A549 (cell line): ENCODE data around the gene ZMYND8. TPM values are rescaled to one million over a fixed set of nuclear protein-coding genes. Genes with fewer than 3 reads are reported as not detected.

Source experiments
- ATAC-seq, 2 experiments: fragments of 200-7000 bp in 1 of 2; fragments of >200 bp in 1 of 2; cut with Nextera tagmentation in 1 of 2; cut with Tn5 transposase in 1 of 2; 3 replicates each; pipeline versions ENCODE4 v1.8.0 to v1.9.1; 2018 to 2020; ENCODE audit warnings: mild to moderate bottlenecking in 1 of 2, moderate library complexity in 1 of 2
- CTCF ChIA-PET: fragments of 300-600 bp; sonication (Branson Sonifier 250); formaldehyde crosslinking; extraction: SDS; loops from one replicate; lab custom pipeline; 2021; ENCODE audit warnings: antibody characterized with exemption, inconsistent platforms; lab: Yijun Ruan, JAX
- POLR2A ChIA-PET: fragments of 350-600 bp; formaldehyde crosslinking; extraction: SDS; loops from one replicate; lab custom pipeline; 2021; ENCODE audit warnings: antibody characterized with exemption, inconsistent platforms; lab: Yijun Ruan, JAX
- DNase-seq, 2 experiments: peaks; one replicate each; pipeline versions ENCODE4 v3.0.0 to v3.0.0-alpha.2; 2011 to 2016; ENCODE audit warnings: low read depth in 1 of 2, low spot score in 1 of 2
- FAIRE-seq: peaks from 2 replicates; lab custom pipeline; 2011; peaks lifted over from hg19 to GRCh38; lab: Jason Lieb, UNC
- H3K27ac ChIP-seq, 2 experiments: fragments of >200 bp; sonication (Bioruptor Twin); formaldehyde crosslinking; 3 replicates each; pipeline ENCODE4 v1.5.1; 2016 to 2017
- H3K4me1 ChIP-seq: fragments of >200 bp; sonication (Bioruptor Twin); formaldehyde crosslinking; 3 replicates; pipeline ENCODE4 v1.6.1; 2016
- H3K4me2 ChIP-seq: fragments of >200 bp; sonication (Bioruptor Twin); formaldehyde crosslinking; 3 replicates; pipeline ENCODE4 v1.6.1; 2016
- H3K4me3 ChIP-seq: fragments of >200 bp; sonication (Bioruptor Twin); formaldehyde crosslinking; 3 replicates; pipeline ENCODE4 v1.5.1; 2016
- H3K9me3 ChIP-seq: fragments of >200 bp; sonication (Bioruptor Twin); formaldehyde crosslinking; 3 replicates; pipeline ENCODE4 v1.6.1; 2016
- CEBPB ChIP-seq, 2 experiments: fragments of >200 bp in 1 of 2; sonication (Bioruptor Twin) in 1 of 2; formaldehyde crosslinking in 1 of 2; IDR thresholded peaks; 2 replicates each; pipeline ENCODE4 v1.6.1; 2012 to 2016
- CHD2 ChIP-seq: fragments of 150-350 bp; IDR thresholded peaks from 2 replicates; pipeline ENCODE4 v1.6.1; 2014; ENCODE audit warnings: low read length; ENCODE audit not compliant: partially characterized antibody
- CTCF ChIP-seq: fragments of >200 bp; sonication (Bioruptor Twin); formaldehyde crosslinking; IDR thresholded peaks from 3 replicates; pipeline ENCODE4 v1.5.1; 2016
- E2F6 ChIP-seq: IDR thresholded peaks from 2 replicates; pipeline ENCODE4 v1.6.1; 2012; ENCODE audit warnings: low read depth, borderline replicate concordance
- EHF ChIP-seq: fragments of 250-450 bp; sonication (Bioruptor Pico); IDR thresholded peaks from 2 replicates; pipeline ENCODE4 v1.5.0; 2020; ENCODE audit warnings: mild to moderate bottlenecking
- EHMT2 ChIP-seq: fragments of 200-600 bp; sonication (generic); IDR thresholded peaks from 2 replicates; pipeline ENCODE4 v1.6.1; 2016; ENCODE audit warnings: antibody characterized with exemption, low read depth, mild to moderate bottlenecking, moderate library complexity
- ELK1 ChIP-seq: fragments of 150-350 bp; IDR thresholded peaks from 2 replicates; pipeline ENCODE4 v1.6.1; 2014; ENCODE audit warnings: low read depth, mild to moderate bottlenecking, low read length
- FOSL2 ChIP-seq, 2 experiments: fragments of 450-650 bp in 1 of 2; fragments of >200 bp in 1 of 2; sonication (Bioruptor Twin) in 1 of 2; formaldehyde crosslinking; IDR thresholded peaks; 2 replicates each; pipeline versions ENCODE4 v1.5.0 to v1.6.1; 2016 to 2020; ENCODE audit warnings: mild to moderate bottlenecking in 1 of 2, moderate library complexity in 1 of 2
- HMGXB4 ChIP-seq: fragments of 250-450 bp; sonication (Bioruptor Pico); IDR thresholded peaks from 2 replicates; pipeline ENCODE4 v1.5.0; 2021; ENCODE audit warnings: mild to moderate bottlenecking, moderate library complexity, borderline replicate concordance
- HOXA7 ChIP-seq: fragments of 250-450 bp; sonication (Bioruptor Pico); IDR thresholded peaks from 2 replicates; pipeline ENCODE4 v1.5.0; 2020; ENCODE audit warnings: mild to moderate bottlenecking, moderate library complexity
- HOXB13 ChIP-seq: fragments of 250-450 bp; sonication (Bioruptor Pico); IDR thresholded peaks from 2 replicates; pipeline ENCODE4 v1.5.0; 2020; ENCODE audit warnings: low read depth, mild to moderate bottlenecking, moderate library complexity
- MAZ ChIP-seq: fragments of 150-350 bp; IDR thresholded peaks from 2 replicates; pipeline ENCODE4 v1.6.1; 2014; ENCODE audit warnings: antibody characterized with exemption, low read depth, low read length, borderline replicate concordance
- MYC ChIP-seq: IDR thresholded peaks from 2 replicates; pipeline ENCODE4 v1.6.1; 2012; ENCODE audit warnings: mild to moderate bottlenecking, inconsistent platforms, low read length, improper control_type of control experiment, borderline replicate concordance
- PHF8 ChIP-seq: fragments of 200-600 bp; sonication (generic); IDR thresholded peaks from 2 replicates; pipeline ENCODE4 v1.6.1; 2016; ENCODE audit warnings: low read depth, mild to moderate bottlenecking, antibody characterized with exemption, moderate library complexity, borderline replicate concordance
- REST ChIP-seq: fragments of 200-600 bp; sonication (generic); IDR thresholded peaks from 2 replicates; pipeline ENCODE4 v1.6.1; 2016; ENCODE audit warnings: antibody characterized with exemption, mild to moderate bottlenecking, moderate library complexity
- RFX5 ChIP-seq: fragments of 450-650 bp; IDR thresholded peaks from 2 replicates; pipeline ENCODE4 v1.7.1; 2014; ENCODE audit warnings: antibody characterized with exemption, mild to moderate bottlenecking, moderate library complexity
- RNF2 ChIP-seq: fragments of 200-600 bp; sonication (generic); IDR thresholded peaks from 2 replicates; pipeline ENCODE4 v1.6.1; 2016; ENCODE audit warnings: low read depth, mild to moderate bottlenecking, antibody characterized with exemption, moderate library complexity, borderline replicate concordance
- SMC3 ChIP-seq: fragments of >200 bp; sonication (Bioruptor Twin); formaldehyde crosslinking; IDR thresholded peaks from 3 replicates; pipeline ENCODE4 v1.6.1; 2018; ENCODE audit warnings: inconsistent platforms
- TP53 ChIP-seq: fragments of 250-450 bp; sonication (Bioruptor Pico); IDR thresholded peaks from 2 replicates; pipeline ENCODE4 v1.5.0; 2021; ENCODE audit warnings: mild to moderate bottlenecking, moderate library complexity
- ZFP36 ChIP-seq: fragments of 450-650 bp; IDR thresholded peaks from 2 replicates; pipeline ENCODE4 v1.6.1; 2014; ENCODE audit warnings: borderline replicate concordance; ENCODE audit not compliant: partially characterized antibody
- ZNF302 ChIP-seq: fragments of 250-450 bp; sonication (Bioruptor Pico); IDR thresholded peaks from 2 replicates; pipeline ENCODE4 v1.9.0; 2021; ENCODE audit warnings: inconsistent platforms, mild to moderate bottlenecking, moderate library complexity
- WGBS: methylation state at CpG from one replicate; pipeline ENCODE4 v1.1.6; 2017; ENCODE audit errors: missing lambda C conversion rate; 5-methylcytosine and 5-hydroxymethylcytosine counted together
- polyA plus RNA-seq, 4 experiments: library from polyadenylated mRNA; depleted of rRNA in 3 of 4; stranded (reverse); fragments of >200 nt; fragmentation: RNase III in 1 of 4; extraction: RNeasy Plus Mini Kit Qiagen cat#74134 plus additional on column Dnase treatment in 1 of 4; gene quantifications; 2 replicates in 3 of 4; 3 replicates in 1 of 4; pipeline ENCODE4 v1.2.3, GENCODE V29; 2011 to 2017

The ZMYND8 gene
- polyA plus RNA-seq, 2 of the 4 experiments (the other 2 are of a cell fraction), result 10.4 to 24.9 TPM

GRCh38 chr20:47300071-47300470 lies 56.4 kb downstream of the ZMYND8 start:
- no peak for FAIRE-seq
- Histone ChIP-seq H3K4me3 (no peak overlapping the region), H3K4me1 (peaks cover 40% of the 10 kb centered on the region), H3K4me2 (no peak overlapping the region), H3K27ac (peak overlapping the region; percentile 17 to 81; a peak in 5 of 6 replicates), H3K9me3 (no peaks in the 10 kb centered on the region)
- ATAC-seq, result no peak
- ChIA-PET CTCF (interaction anchor here (1.0 to 6.1 kb wide), 2 partner anchors 27 to 84 kb away, joined by 3 to 33 read pairs; no protein-coding TSS in a partner anchor), POLR2A (no interaction called here)
- TF ChIP-seq HMGXB4 (no peak), PHF8 (no peak), CEBPB (IDR thresholded peaks at IDR 0.05) (no peak), RNF2 (no peak), E2F6 (no peak), RFX5 (no peak), REST (no peak), MYC (no peak), MAZ (no peak), HOXB13 (CRISPR knock-in tag) (no peak), ELK1 (no peak), TP53 (CRISPR knock-in tag) (no peak), SMC3 (no peak)
- DNase-seq, result no peak
- WGBS, result 91% methylated on average over 4 of the region's 4 CpGs

GRCh38 chr20:47298624-47299023 lies 57.9 kb downstream of the ZMYND8 start:
- 87% methylated on average over 8 of the region's 8 CpGs for WGBS
- H3K27ac ChIP-seq, result peak overlapping the region; percentile 69 to 81; a peak in 3 of 6 replicates
- FAIRE-seq, result no peak
- DNase-seq, result no peak
- H3K9me3 ChIP-seq, result no peaks in the 10 kb centered on the region
- no peak overlapping the region for H3K4me3 ChIP-seq
- H3K4me1 ChIP-seq, result peaks cover 27% of the 10 kb centered on the region
- H3K4me2 ChIP-seq, result no peak overlapping the region
- ChIA-PET POLR2A (no interaction called here), CTCF (interaction anchor here (1.0 to 6.1 kb wide), 3 partner anchors 25 to 85 kb away, joined by 3 to 33 read pairs (median 3); no protein-coding TSS in a partner anchor)
- no peak for ATAC-seq
- TF ChIP-seq CTCF (no peak), ZFP36 (no peak), HOXA7 (CRISPR knock-in tag) (no peak), HOXB13 (CRISPR knock-in tag) (no peak), RNF2 (no peak), EHF (CRISPR knock-in tag) (no peak), ZNF302 (CRISPR knock-in tag) (no peak), PHF8 (no peak), FOSL2 (IDR thresholded peaks at IDR 0.05) (no peak), FOSL2 (CRISPR knock-in tag; IDR thresholded peaks at IDR 0.05) (no peak), CHD2 (no peak), EHMT2 (no peak)
